ENCODE results near the gene SHISA6. TPM values are rescaled to one million over a fixed set of nuclear protein-coding genes. Genes with fewer than 3 reads are reported as not detected.
"Not testable (repeated sequence)": the region's sequence is repeated elsewhere in the genome, so short reads cannot be mapped to it uniquely, and the experiment has no call there.

SHISA6 gene
- total and polyA plus RNA-seq, 2 donors (not counting 1 experiment from before 2014, with no cell fraction given), result not detected

- Histone ChIP-seq H3K4me2 (replicated peaks; ENCODE audit: low read depth, low read length, poor library complexity, severe bottlenecking) (no peak overlapping the region), H3K9ac (ENCODE audit: low read length) (no peak overlapping the region), H3K36me3 (replicated peaks in 1 of 2; ENCODE audit: control extremely low read depth in 1 of 2, control insufficient read depth in 1 of 2, extremely low read depth in 1 of 2, insufficient read depth in 2 of 2, low read length in 1 of 2) (no peaks in the 10 kb centered on the region), H3K79me2 (ENCODE audit: control insufficient read depth, insufficient read depth, low read length) (no peaks in the 10 kb centered on the region), H3K4me3 (ENCODE audit: control extremely low read depth in 1 of 5, extremely low read depth in 1 of 5, insufficient read depth in 1 of 5, low read depth in 2 of 5, low read length in 4 of 5) (no peak overlapping the region), H2AFZ (ENCODE audit: insufficient read depth, low read depth, low read length, poor library complexity, severe bottlenecking) (no peak overlapping the region), H3K4me1 (ENCODE audit: control insufficient read depth in 2 of 2, insufficient read depth in 2 of 2, low read length in 2 of 2) (no peaks in the 10 kb centered on the region), H3K27ac (ENCODE audit: low read length in 2 of 2) (no peak overlapping the region), H4K20me1 (ENCODE audit: control insufficient read depth, insufficient read depth, low read length, poor library complexity, severe bottlenecking) (no peaks in the 10 kb centered on the region), H3K9me3 (ENCODE audit: control extremely low read depth in 1 of 3, control insufficient read depth in 2 of 3, insufficient read depth in 1 of 3, low read length in 2 of 3) (peaks cover 0 to 4% (median 0%) of the 10 kb centered on the region in 3 donors), H3K27me3 (replicated peaks in 1 of 4; ENCODE audit: control extremely low read depth in 1 of 4, control insufficient read depth in 3 of 4, insufficient read depth in 4 of 4, low read length in 3 of 4) (no peaks in the 10 kb centered on the region)
- no peak overlapping the region for H3K27ac Mint-ChIP-seq
- no peak for TF ChIP-seq EZH2 (IDR thresholded peaks at IDR 0.05; ENCODE audit: borderline replicate concordance, insufficient read depth, low read depth, low read length, poor library complexity, severe bottlenecking)
- TF ChIP-seq, protein P1, sequence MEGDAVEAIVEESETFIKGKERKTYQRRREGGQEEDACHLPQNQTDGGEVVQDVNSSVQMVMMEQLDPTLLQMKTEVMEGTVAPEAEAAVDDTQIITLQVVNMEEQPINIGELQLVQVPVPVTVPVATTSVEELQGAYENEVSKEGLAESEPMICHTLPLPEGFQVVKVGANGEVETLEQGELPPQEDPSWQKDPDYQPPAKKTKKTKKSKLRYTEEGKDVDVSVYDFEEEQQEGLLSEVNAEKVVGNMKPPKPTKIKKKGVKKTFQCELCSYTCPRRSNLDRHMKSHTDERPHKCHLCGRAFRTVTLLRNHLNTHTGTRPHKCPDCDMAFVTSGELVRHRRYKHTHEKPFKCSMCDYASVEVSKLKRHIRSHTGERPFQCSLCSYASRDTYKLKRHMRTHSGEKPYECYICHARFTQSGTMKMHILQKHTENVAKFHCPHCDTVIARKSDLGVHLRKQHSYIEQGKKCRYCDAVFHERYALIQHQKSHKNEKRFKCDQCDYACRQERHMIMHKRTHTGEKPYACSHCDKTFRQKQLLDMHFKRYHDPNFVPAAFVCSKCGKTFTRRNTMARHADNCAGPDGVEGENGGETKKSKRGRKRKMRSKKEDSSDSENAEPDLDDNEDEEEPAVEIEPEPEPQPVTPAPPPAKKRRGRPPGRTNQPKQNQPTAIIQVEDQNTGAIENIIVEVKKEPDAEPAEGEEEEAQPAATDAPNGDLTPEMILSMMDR (IDR thresholded peaks at IDR 0.05), result no peak
- H3K4me3 Mint-ChIP-seq, result no peak overlapping the region
- DNase-seq (no peak), ATAC-seq (ENCODE audit: low read depth) (no peak)
- ChIA-PET POLR2A (no interaction called here), CTCF (no interaction called here)
- intact Hi-C loops (cut with micrococcal nuclease), result no loop called here
- H3K4me1 Mint-ChIP-seq, result no peaks in the 10 kb centered on the region
- no peaks in the 10 kb centered on the region for H3K9me3 Mint-ChIP-seq (ENCODE audit: insufficient read depth)
- H3K27me3 Mint-ChIP-seq, result no peaks in the 10 kb centered on the region
Measured at GRCh38 chr17:11309850-11310249, 68.8 kb downstream of the SHISA6 start.

DNA sequence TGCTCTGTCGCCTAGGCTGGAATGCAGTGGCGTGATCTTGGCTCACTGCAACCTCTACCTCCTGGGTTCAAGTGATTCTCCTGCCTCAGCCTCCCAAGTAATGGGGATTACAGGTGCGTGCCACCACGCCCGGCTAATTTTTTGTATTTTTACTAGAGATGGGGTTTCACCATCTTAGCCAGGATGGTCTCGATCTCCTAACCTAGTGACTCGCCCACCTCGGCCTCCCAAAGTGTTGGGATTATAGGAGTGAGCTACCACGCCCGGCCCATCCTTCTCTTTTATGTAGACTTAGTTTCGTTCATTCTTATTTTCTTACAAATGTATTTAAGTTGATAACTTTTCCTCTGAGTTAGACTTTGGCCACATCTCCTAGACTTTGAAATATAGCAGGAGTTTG, 75.4 kb downstream of the SHISA6 start:
- H3K4me2 ChIP-seq (replicated peaks; ENCODE audit: low read depth, low read length, poor library complexity, severe bottlenecking); H3K9me3 ChIP-seq (ENCODE audit: control extremely low read depth in 1 of 3, control insufficient read depth in 2 of 3, insufficient read depth in 1 of 3, low read length in 2 of 3); H3K79me2 ChIP-seq (ENCODE audit: control insufficient read depth, insufficient read depth, low read length); ATAC-seq (ENCODE audit: low read depth); H3K27ac ChIP-seq (ENCODE audit: low read length in 2 of 2); H3K4me3 Mint-ChIP-seq; H3K9me3 Mint-ChIP-seq (ENCODE audit: insufficient read depth); H3K36me3 ChIP-seq (replicated peaks in 1 of 2; ENCODE audit: control extremely low read depth in 1 of 2, control insufficient read depth in 1 of 2, extremely low read depth in 1 of 2, insufficient read depth in 2 of 2, low read length in 1 of 2); H3K9ac ChIP-seq (ENCODE audit: low read length); H3K4me1 Mint-ChIP-seq; CTCF ChIA-PET; H3K4me1 ChIP-seq (ENCODE audit: control insufficient read depth in 2 of 2, insufficient read depth in 2 of 2, low read length in 2 of 2); H3K27me3 Mint-ChIP-seq; DNase-seq; H2AFZ ChIP-seq (ENCODE audit: insufficient read depth, low read depth, low read length, poor library complexity, severe bottlenecking); H4K20me1 ChIP-seq (ENCODE audit: control insufficient read depth, insufficient read depth, low read length, poor library complexity, severe bottlenecking); H3K27me3 ChIP-seq (replicated peaks in 1 of 4; ENCODE audit: control extremely low read depth in 1 of 4, control insufficient read depth in 3 of 4, insufficient read depth in 4 of 4, low read length in 3 of 4); POLR2A ChIA-PET; intact Hi-C loops (cut with micrococcal nuclease); H3K27ac Mint-ChIP-seq; H3K4me3 ChIP-seq (ENCODE audit: control extremely low read depth in 1 of 5, extremely low read depth in 1 of 5, insufficient read depth in 1 of 5, low read depth in 2 of 5, low read length in 4 of 5): not testable (repeated sequence)
- 83% methylated on average over 1 of the region's 11 CpGs for WGBS (ENCODE audit: insufficient coverage)

All from B cell (primary cell).